PC-3 (cell line): ENCODE measurements around the gene HHAT.

Experiments used
- EZH2 ChIP-seq: fragments of 300-600 bp; sonication (generic); IDR thresholded peaks from one replicate; pipeline ENCODE4 v1.6.1; 2017; ENCODE audit warnings: antibody characterized with exemption, mild to moderate bottlenecking, low read length; ENCODE audit not compliant: unreplicated experiment
- EZH2phosphoT487 ChIP-seq: fragments of 300-600 bp; sonication (generic); IDR thresholded peaks from 2 replicates; pipeline ENCODE4 v1.6.1; 2018; ENCODE audit warnings: mild to moderate bottlenecking, antibody characterized with exemption, low read length, borderline replicate concordance
- TF ChIP-seq, protein P1 (sequence below): fragments of 300-600 bp; sonication (generic); conservative IDR thresholded peaks from 2 replicates; pipeline ENCODE4 v1.5.1; 2017; ENCODE audit warnings: antibody characterized with exemption, low read depth, mild to moderate bottlenecking, low read length

DNA sequence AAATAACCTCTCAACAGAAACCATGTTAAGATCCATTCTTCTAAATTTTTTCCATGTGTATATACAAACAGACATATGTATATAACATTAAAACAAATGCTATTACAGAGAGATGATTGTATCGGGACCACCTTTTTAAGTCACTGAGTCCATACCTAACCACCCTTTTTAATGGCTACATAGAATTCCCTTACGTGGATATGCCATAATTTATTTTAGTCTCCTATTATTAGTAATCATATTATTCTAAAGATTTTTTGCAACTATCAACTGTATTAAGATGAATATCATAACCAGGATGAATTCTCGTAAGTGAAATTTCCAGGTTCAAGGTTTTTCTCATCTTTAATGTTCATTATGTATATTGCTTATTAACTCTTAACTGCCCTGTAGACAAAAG is 259.7 kb downstream of the HHAT start:
- TF ChIP-seq, protein P1, sequence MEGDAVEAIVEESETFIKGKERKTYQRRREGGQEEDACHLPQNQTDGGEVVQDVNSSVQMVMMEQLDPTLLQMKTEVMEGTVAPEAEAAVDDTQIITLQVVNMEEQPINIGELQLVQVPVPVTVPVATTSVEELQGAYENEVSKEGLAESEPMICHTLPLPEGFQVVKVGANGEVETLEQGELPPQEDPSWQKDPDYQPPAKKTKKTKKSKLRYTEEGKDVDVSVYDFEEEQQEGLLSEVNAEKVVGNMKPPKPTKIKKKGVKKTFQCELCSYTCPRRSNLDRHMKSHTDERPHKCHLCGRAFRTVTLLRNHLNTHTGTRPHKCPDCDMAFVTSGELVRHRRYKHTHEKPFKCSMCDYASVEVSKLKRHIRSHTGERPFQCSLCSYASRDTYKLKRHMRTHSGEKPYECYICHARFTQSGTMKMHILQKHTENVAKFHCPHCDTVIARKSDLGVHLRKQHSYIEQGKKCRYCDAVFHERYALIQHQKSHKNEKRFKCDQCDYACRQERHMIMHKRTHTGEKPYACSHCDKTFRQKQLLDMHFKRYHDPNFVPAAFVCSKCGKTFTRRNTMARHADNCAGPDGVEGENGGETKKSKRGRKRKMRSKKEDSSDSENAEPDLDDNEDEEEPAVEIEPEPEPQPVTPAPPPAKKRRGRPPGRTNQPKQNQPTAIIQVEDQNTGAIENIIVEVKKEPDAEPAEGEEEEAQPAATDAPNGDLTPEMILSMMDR, result no peak
- TF ChIP-seq EZH2 (no peak), EZH2phosphoT487 (no peak)
